Measurements from ENCODE around the gene UVSSA. TPM values are rescaled to one million over a fixed set of nuclear protein-coding genes. Genes with fewer than 3 reads are reported as not detected.

The UVSSA gene
- polyA plus RNA-seq, 1 of the 3 experiments (the other 2 are of a cell fraction), result 14.9 TPM

DNA sequence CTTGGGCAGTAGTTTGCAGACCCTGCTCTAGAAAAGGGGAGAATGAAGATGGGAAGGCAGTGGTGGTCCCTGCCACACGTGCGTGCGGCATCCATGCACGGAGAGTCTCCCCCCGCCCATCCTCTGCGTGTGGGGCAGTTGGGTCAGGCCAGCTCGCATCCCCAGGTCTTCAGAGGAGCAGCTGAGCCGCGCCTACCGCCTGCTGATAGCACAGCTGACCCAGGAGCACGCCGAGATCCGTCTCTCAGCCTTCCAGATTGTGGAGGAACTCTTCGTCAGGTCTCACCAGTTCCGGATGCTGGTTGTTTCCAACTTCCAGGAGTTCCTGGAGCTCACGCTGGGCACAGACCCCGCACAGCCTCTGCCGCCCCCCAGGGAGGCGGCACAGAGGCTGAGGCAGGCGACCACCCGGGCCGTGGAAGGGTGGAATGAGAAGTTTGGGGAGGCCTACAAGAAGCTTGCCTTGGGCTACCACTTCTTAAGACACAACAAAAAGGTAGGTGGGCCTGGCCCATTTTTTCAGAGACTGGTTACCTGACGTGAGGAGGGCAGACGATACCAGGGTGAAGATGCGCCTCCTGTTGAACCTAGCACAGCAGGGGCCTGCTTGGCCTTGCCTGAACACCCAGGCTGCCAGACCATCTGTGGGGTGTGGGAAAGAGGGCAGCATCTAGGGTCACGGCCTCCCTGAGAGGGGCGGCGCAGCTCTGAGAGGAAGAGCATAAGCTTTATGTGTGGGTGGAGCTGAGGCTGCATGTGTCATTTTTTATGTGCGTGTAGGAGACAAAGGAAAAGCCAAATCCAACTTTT is 2.6 kb downstream of the UVSSA start (continued):
- TF ChIP-seq MEF2A (IDR thresholded peaks at IDR 0.05; ENCODE audit: borderline replicate concordance, low read depth) (no peak), RXRA (IDR thresholded peaks at IDR 0.05; ENCODE audit: borderline replicate concordance, low read depth) (no peak), NFIC (IDR thresholded peaks at IDR 0.05; ENCODE audit: borderline replicate concordance) (no peak), ELF1 (IDR thresholded peaks at IDR 0.05) (no peak), EZH2phosphoT487 (IDR thresholded peaks at IDR 0.05; ENCODE audit: borderline replicate concordance, low read depth) (no peak), RFX5 (IDR thresholded peaks at IDR 0.05; ENCODE audit: low read length) (no peak), NRF1 (IDR thresholded peaks at IDR 0.05; ENCODE audit: low read depth, low read length) (no peak), YY1 (IDR thresholded peaks at IDR 0.05; ENCODE audit: low read depth) (no peak), TAF1 (IDR thresholded peaks at IDR 0.05; ENCODE audit: borderline replicate concordance, low read depth, low read length) (no peak)
- TF ChIP-seq, protein P1, sequence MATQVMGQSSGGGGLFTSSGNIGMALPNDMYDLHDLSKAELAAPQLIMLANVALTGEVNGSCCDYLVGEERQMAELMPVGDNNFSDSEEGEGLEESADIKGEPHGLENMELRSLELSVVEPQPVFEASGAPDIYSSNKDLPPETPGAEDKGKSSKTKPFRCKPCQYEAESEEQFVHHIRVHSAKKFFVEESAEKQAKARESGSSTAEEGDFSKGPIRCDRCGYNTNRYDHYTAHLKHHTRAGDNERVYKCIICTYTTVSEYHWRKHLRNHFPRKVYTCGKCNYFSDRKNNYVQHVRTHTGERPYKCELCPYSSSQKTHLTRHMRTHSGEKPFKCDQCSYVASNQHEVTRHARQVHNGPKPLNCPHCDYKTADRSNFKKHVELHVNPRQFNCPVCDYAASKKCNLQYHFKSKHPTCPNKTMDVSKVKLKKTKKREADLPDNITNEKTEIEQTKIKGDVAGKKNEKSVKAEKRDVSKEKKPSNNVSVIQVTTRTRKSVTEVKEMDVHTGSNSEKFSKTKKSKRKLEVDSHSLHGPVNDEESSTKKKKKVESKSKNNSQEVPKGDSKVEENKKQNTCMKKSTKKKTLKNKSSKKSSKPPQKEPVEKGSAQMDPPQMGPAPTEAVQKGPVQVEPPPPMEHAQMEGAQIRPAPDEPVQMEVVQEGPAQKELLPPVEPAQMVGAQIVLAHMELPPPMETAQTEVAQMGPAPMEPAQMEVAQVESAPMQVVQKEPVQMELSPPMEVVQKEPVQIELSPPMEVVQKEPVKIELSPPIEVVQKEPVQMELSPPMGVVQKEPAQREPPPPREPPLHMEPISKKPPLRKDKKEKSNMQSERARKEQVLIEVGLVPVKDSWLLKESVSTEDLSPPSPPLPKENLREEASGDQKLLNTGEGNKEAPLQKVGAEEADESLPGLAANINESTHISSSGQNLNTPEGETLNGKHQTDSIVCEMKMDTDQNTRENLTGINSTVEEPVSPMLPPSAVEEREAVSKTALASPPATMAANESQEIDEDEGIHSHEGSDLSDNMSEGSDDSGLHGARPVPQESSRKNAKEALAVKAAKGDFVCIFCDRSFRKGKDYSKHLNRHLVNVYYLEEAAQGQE (IDR thresholded peaks at IDR 0.05; ENCODE audit: low read depth, low read length), result no peak

DNA sequence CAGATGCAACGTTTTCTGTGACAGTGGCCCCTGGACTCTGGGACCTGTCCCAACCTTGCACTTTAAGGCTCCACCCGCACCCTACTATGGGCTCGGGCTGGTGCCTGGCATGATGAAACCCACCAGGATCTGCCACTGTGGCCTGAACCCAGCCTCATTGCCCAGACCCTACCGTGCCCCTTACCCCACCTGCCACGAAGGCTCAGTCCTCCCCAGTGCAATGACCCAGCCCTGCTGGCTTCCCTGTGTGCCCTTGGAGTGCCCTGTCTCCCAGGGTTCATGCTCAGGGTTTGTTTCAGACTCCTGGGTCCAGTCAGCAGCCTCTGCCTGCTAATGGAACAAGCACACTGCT is 3.1 kb downstream of the UVSSA start:
- peaks cover 9 to 17% of the 10 kb centered on the region in 2 experiments for H3K36me3 ChIP-seq (replicated peaks in 1 of 2; ENCODE audit: control insufficient read depth in 1 of 2, insufficient read depth in 2 of 2, low read length in 1 of 2)
- CTCF ChIA-PET, result interaction anchor here (1.4 to 9.5 kb wide), 4 partner anchors 163 to 280 kb away, joined by 4 to 98 read pairs (median 12); no protein-coding TSS in a partner anchor
- DNase-seq, result no peak

More for the DNA sequence above, 3.1 kb downstream of the UVSSA start:
- Histone ChIP-seq H3K79me2 (ENCODE audit: insufficient read depth) (peaks cover 46% of the 10 kb centered on the region), H3K4me3 (ENCODE audit: low read depth in 2 of 2, low read length in 1 of 2) (no peak overlapping the region), H3K27me3 (ENCODE audit: insufficient read depth) (no peaks in the 10 kb centered on the region), H3K9me2 (no peaks in the 10 kb centered on the region), H3K27ac (ENCODE audit: low read depth in 2 of 2, low read length in 1 of 2) (no peak overlapping the region), H3K4me2 (no peak overlapping the region), H2AFZ (ENCODE audit: low read depth) (no peak overlapping the region), H3K9ac (no peak overlapping the region), H3F3A (replicated peaks; ENCODE audit: insufficient read depth) (peaks cover 6% of the 10 kb centered on the region), H3K4me1 (ENCODE audit: control insufficient read depth in 1 of 2, insufficient read depth in 2 of 2, low read depth in 1 of 2, low read length in 1 of 2) (peaks cover 0 to 17% of the 10 kb centered on the region in 2 experiments; a peak in 1 of 4 replicates), H3K9me3 (no peaks in the 10 kb centered on the region), H4K20me1 (ENCODE audit: insufficient read depth) (peaks cover 4% of the 10 kb centered on the region)
- TF ChIP-seq FOXJ3 (CRISPR knock-in tag; IDR thresholded peaks at IDR 0.05), result no peak
- TF ChIP-seq, protein P1 (IDR thresholded peaks at IDR 0.05; ENCODE audit: low read depth, low read length), result no peak
- TF ChIP-seq GATA2 (CRISPR knock-in tag; IDR thresholded peaks at IDR 0.05), result no peak
- TF ChIP-seq RCOR1 (IDR thresholded peaks at IDR 0.05; ENCODE audit: low read length), result no peak
- TF ChIP-seq, protein P2, sequence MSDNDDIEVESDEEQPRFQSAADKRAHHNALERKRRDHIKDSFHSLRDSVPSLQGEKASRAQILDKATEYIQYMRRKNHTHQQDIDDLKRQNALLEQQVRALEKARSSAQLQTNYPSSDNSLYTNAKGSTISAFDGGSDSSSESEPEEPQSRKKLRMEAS (IDR thresholded peaks at IDR 0.05; ENCODE audit: low read depth), result no peak
- TF ChIP-seq RAD21 (IDR thresholded peaks at IDR 0.05; ENCODE audit: low read length), result no peak
- no peak for TF ChIP-seq MEF2A (IDR thresholded peaks at IDR 0.05; ENCODE audit: borderline replicate concordance, low read depth)
- TF ChIP-seq TEAD4 (IDR thresholded peaks at IDR 0.05; ENCODE audit: borderline replicate concordance, insufficient read depth), result no peak
- TF ChIP-seq SIN3A (IDR thresholded peaks at IDR 0.05; ENCODE audit: borderline replicate concordance, low read depth, low read length), result no peak
- WGBS (ENCODE audit: low lambda C conversion rate), result 90% methylated on average over 4 of the region's 5 CpGs
- POLR2A ChIA-PET, result no interaction called here

All from SK-N-SH (cell line).